Measurements from ENCODE around the gene TMEM116. TPM values are rescaled to one million over a fixed set of nuclear protein-coding genes. Genes with fewer than 3 reads are reported as not detected.
"Not testable (repeated sequence)": the region's sequence is repeated elsewhere in the genome, so short reads cannot be mapped to it uniquely, and the experiment has no call there.

TMEM116 gene
- total RNA-seq: 33.1 TPM

DNA sequence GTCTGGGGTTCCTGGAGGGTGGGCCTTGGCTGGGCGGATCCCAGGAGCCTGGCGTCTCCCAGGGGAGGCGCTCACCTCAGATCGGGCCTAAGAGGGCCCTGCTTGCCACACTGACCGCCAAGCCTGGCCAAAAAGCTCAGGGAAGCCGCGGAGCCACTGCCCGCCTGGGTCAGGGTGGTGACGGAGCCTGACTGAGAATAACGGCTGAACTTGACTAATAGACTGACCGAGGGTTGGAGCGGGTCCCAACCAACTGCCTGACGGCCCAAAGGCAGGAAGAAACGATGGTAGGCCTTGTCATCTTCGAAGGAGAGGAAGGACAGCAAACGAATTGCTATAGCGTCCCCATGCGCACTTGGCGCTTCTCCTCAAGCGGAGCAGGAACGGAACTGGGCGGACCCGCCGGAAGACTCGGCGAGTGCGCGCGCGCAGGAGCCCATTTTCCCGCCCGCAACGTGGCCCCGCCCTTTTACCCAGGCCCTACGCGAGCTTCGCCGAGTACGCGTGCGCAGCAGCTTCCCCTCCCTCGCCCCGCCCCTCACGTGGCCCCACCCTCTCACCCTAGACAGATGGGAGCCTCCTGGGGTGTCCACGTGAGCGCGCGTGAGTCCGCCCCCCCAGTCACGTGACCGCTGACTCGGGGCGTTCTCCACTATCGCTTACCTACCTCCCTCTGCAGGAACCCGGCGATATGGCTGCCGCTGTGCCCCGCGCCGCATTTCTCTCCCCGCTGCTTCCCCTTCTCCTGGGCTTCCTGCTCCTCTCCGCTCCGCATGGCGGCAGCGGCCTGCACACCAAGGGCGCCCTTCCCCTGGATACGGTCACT lies at the start of gene TMEM116, which contains the start of gene ERP29:
TSS of gene TMEM116 (minus strand) at position 391 of the 826 bp plus-strand sequence. CDS start 7,895 bp downstream, outside the sequence.
TSS of gene ERP29 (plus strand) at position 652 of the 826 bp plus-strand sequence. CDS start at position 692, 40 bp downstream.
- DNase-seq: peak; percentile 98

DNA sequence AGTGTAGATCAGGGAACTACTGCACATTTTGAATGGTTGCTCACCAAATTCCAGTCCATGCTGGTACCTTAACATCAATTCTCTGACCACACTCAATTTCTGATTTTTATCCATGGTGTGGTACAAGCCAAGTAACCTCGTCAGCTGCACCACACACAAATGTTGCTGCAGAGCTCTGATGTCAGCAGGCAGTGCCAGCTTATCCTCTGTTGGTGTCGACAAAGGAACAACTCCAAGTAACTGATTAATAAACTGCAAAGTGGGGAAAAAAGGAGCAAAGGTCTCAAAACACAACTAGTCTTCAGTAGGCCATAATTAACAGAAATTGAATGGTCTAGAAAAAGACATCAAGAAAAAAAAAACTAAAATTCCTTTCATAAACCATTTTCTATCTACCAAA lies 48.2 kb upstream of the TMEM116 start:
- DNase-seq: no peak

DNA sequence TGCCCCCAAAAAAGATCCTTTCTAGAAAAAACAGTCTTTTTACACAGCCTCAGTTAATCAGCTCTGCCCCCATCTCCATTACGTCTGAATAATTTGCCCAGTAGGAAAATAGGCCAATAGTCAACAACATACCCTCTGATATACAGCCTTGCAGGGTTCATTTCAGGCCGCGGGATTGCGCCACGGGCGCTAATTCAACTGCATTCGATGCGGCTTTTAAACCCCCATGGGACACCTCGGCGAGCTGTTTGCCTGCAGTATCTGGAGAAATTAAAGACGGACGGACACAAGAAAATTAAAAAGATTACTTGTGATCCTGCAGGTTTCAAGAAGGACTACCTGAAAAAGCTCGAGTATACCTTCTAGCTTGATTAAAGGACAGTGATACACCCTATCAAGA lies 36.4 kb upstream of the TMEM116 start:
- DNase-seq: no peak

GRCh38 chr12:112046003-112046402 lies 33.0 kb upstream of the TMEM116 start:
- DNase-seq: no peak

GRCh38 chr12:112036614-112037013 lies 23.6 kb upstream of the TMEM116 start:
- DNase-seq: not testable (repeated sequence)

- no peak for DNase-seq
Measured at GRCh38 chr12:112035219-112035785, 22.3 kb upstream of the TMEM116 start.

- no peak for DNase-seq
Measured at GRCh38 chr12:112032292-112032691, 19.3 kb upstream of the TMEM116 start.

- DNase-seq: no peak
Measured at GRCh38 chr12:112031472-112031871, 18.5 kb upstream of the TMEM116 start.

DNA sequence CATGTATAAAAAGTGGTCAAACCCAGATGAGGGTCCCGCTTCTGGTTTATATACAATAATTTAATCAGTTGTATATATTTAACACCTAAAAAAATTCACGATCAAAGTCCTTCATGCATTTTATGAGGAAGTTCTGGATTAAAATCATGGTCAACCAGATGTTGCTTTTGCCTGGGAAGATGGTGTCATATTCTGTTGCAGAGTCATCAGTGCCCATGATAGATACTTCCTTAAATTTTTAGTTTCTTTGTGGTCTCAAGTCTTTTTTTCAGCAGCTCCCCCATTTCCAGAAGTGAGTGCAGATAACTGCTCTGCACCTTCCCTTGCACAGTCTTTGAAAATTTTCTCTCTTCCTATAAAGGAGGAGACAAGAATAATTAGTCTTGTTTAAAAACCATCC lies 16.3 kb upstream of the TMEM116 start:
- no peak for DNase-seq

- DNase-seq: no peak
Measured at GRCh38 chr12:112025808-112026375, 12.9 kb upstream of the TMEM116 start.

GRCh38 chr12:112023759-112024396 lies 10.9 kb upstream of the TMEM116 start:
- DNase-seq: no peak

- DNase-seq: no peak
Measured at GRCh38 chr12:112022241-112023016, 9.5 kb upstream of the TMEM116 start.

GRCh38 chr12:112020947-112021457 lies 8.0 kb upstream of the TMEM116 start:
- no peak for DNase-seq

- DNase-seq: no peak
Measured at GRCh38 chr12:112018571-112019237, 5.7 kb upstream of the TMEM116 start.

DNA sequence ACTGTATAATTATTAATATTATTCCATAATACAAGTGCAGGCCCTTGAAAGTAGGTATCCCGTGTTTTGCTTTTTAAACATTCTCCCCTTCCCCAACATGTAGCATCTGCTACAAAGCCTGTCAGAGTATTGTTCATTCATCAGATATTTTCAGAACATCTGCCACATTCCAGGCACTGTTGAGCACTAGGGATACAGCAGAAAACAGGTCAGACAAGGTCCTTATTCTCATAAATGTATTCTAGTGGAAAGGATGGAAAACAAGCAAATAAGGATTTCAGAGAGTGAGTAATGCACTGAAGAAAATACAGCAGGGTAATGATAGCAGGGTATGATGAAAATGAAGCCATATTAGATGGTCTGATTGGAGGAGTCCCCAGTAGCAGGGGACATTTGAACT lies 4.1 kb upstream of the TMEM116 start:
- DNase-seq: no peak

GRCh38 chr12:112015938-112016337 lies 3.0 kb upstream of the TMEM116 start:
- DNase-seq: no peak

DNA sequence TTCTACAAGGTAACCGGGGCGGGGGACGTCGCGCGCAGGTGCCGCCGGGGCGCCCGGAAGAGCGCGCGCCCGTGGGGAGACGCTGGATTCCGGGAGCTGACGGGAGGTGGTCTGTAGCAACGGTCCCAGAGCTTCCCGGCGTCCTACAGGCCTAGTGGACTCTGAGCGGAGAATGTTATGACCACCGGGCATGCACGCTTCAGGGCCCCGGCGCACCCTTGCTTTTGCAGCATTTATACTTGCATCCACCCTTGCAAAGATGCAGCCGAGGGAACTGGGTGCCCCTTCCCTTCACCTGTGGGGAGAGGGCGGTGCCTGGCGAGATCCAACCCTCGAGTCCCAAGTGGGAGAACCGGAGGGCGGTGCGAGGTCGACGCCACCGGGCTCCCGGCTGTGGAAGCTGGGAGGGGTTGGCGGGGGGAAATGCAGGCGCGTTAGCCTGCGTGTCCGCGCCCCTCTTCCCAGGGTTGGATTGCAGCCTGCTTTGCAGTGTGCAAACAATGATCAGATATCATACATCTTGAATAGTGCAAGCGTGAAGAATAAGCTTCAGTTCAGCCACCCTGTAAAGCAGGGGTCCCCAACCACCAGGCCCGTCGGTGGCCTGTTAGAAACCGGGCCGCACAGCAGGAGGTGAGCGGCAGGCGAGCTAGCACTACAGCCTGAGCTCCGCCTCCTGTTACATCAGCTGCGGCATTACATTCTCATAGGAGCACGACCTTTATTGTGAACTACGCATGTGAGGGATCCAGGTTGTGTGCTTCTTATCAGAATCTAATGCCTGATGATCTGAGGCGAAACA lies 837 bp upstream of the TMEM116 start:
- DNase-seq: peak; percentile 57

DNA sequence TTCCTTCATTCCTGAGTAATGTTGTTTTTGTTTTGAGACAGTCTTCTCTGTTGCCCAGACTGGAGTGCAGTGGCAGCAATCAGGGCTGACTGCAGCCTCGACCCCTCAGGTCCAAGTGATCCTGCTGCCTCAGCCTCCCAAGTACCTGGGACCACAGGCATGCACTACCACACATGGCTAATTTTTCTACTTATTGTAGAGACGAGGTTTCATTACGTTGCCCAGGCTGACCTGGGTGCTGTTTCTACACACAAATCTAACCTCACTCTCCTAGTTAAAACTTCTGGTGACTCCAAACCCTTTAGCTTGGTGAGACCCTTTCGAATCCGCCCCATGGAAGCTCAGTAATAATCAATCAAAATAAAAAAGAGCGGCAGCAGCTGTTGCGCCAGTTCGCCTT lies 1.3 kb downstream of the TMEM116 start:
- no peak for DNase-seq

DNA sequence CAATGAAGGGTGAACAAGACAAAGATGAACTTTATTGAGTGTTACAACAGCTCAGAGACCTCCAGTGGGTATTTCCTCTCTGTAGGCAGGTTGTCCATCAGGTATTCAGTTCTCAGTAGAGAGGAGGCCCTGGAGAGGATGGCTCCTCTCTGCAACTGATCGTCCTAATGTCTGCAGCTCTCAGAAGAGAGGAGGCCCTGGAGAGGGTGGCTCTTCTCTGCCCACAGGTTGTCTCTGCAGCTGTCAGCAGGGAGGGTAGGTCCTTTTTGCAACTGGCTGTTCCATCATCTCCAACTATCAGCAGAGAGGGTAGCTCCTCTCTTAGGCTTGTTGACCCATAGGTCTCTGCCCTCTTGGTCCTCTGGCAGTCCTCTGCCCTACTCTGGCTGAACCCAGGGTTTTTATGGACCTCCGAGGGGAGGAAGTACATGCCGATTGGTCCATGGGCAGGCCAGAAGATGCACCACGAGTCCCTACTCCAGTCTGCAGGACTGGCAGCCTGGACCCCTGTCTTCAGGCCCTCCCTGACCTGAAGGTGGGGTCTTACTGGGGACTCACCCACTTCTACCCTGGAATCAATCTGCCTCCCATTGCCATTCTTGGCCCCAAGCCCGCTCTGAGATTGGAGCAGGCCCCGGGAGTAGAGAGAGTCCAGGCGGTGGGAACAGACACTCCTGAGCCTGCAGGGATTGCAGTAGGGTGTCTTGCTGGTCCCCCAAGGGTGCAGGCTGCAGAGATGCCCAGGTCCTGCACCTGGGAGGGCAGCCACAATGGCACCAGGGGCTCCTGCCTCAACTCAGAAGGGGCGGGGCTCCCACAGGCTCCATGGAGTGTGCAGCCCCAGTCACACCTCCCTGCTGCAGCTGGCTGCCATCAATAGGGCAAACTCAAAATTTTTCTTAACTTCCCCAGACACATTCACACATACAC lies 2.3 kb downstream of the TMEM116 start:
- DNase-seq: no peak
